ENCODE measurements around the gene NLGN2.

- TF ChIP-seq CTCF (IDR thresholded peaks at IDR 0.05) (no peak), POLR2AphosphoS5 (IDR thresholded peaks at IDR 0.05) (no peak), POLR2A (IDR thresholded peaks at IDR 0.05) (no peak), EP300 (IDR thresholded peaks at IDR 0.05) (no peak)
Measured at GRCh38 chr17:7466318-7466638, 58.6 kb downstream of the NLGN2 start.
